ENCODE data around the gene ACR. TPM values are rescaled to one million over a fixed set of nuclear protein-coding genes. Genes with fewer than 3 reads are reported as not detected.
A peak's percentile ranks its signal among the peaks of the same experiment; 100 is the strongest.

The ACR gene
- total and polyA plus RNA-seq, 2 of the 4 experiments (the other 2 are of a cell fraction): not detected

GRCh38 chr22:50723991-50724390, 14.0 kb upstream of the ACR start:
- H4K91ac ChIP-seq (ENCODE audit: insufficient read depth, low read depth, low read length): no peak overlapping the region
- no peak overlapping the region for H3K27ac ChIP-seq (ENCODE audit: insufficient read depth, low read length)
- DNase-seq (peak; percentile 17), ATAC-seq (ENCODE audit: low read depth) (0 out of 2 replicates have a peak, but pooled peaks have one; percentile 18)
- no peaks in the 10 kb centered on the region for H3K4me1 ChIP-seq (ENCODE audit: control insufficient read depth, insufficient read depth, low read length)
- no peak overlapping the region for H4K8ac ChIP-seq (ENCODE audit: low read depth in 2 of 2, low read length in 2 of 2)
- no peak overlapping the region for H2AFZ ChIP-seq (replicated peaks; ENCODE audit: low read length, poor library complexity)
- H3K27me3 ChIP-seq (ENCODE audit: control insufficient read depth, insufficient read depth, low read length): peaks cover 15% of the 10 kb centered on the region; the same call in 1 of the 2 replicates
- no peak overlapping the region for H3K4me2 ChIP-seq (ENCODE audit: low read depth, low read length)
- no peak overlapping the region for H2BK120ac ChIP-seq (ENCODE audit: low read depth, low read length)
- no peaks in the 10 kb centered on the region for H3K79me1 ChIP-seq (ENCODE audit: low read depth in 1 of 2, low read length in 2 of 2)
- H3K56ac ChIP-seq (ENCODE audit: extremely low read depth, insufficient read depth, low read length): no peak overlapping the region
- no peak overlapping the region for H2AK9ac ChIP-seq (replicated peaks; ENCODE audit: low read depth, low read length, poor library complexity)
- H3K4me3 ChIP-seq (ENCODE audit: insufficient read depth, low read depth, low read length): no peak overlapping the region
- no peak overlapping the region for H3K14ac ChIP-seq (replicated peaks; ENCODE audit: low read depth, low read length)
- intact Hi-C loops (cut with micrococcal nuclease): no loop called here
- POLR2A ChIA-PET (ENCODE audit: unreplicated experiment): no interaction called here
- CTCF ChIA-PET: interaction anchor here (0.6 kb wide), 1 partner anchor 51 kb away, joined by 3 read pairs; no protein-coding TSS in a partner anchor
- BruUV-seq (replicated peaks): no TSS peak
- H4K20me1 ChIP-seq (ENCODE audit: insufficient read depth, low read length): no peaks in the 10 kb centered on the region; the same call in none of the 2 replicates
- no peak overlapping the region for H2BK5ac ChIP-seq (ENCODE audit: low read depth, low read length, poor library complexity, severe bottlenecking)
- in situ Hi-C loops (cut with MboI; ENCODE audit: low sequenced_read_pairs): no loop called here
- dilution Hi-C loops (cut with HindIII; ENCODE audit: low sequenced_read_pairs, unreplicated experiment): no loop called here
- no peak overlapping the region for H2BK20ac ChIP-seq (ENCODE audit: low read depth, low read length)
- H2AK5ac ChIP-seq (ENCODE audit: low read depth, low read length): no peak overlapping the region
- TF ChIP-seq ELK1 (IDR thresholded peaks at IDR 0.05; ENCODE audit: borderline replicate concordance, low read depth, low read length) (no peak), MXI1 (IDR thresholded peaks at IDR 0.05; ENCODE audit: borderline replicate concordance, low read depth, low read length) (no peak), FOS (IDR thresholded peaks at IDR 0.05; ENCODE audit: low read depth, low read length) (no peak), SMC3 (IDR thresholded peaks at IDR 0.05; ENCODE audit: low read depth, low read length) (no peak), MAFK (IDR thresholded peaks at IDR 0.05; ENCODE audit: low read depth, low read length) (no peak), CTCF (conservative IDR thresholded peaks at IDR 0.05; ENCODE audit: low read depth, low read length) (no peak), POLR2A (IDR thresholded peaks at IDR 0.05; ENCODE audit: low read depth, low read length) (no peak), BHLHE40 (IDR thresholded peaks at IDR 0.05; ENCODE audit: low read depth, low read length) (no peak), USF2 (IDR thresholded peaks at IDR 0.05; ENCODE audit: low read depth, low read length) (no peak), RCOR1 (IDR thresholded peaks at IDR 0.05; ENCODE audit: insufficient replicate concordance, low read length) (no peak), CHD1 (IDR thresholded peaks at IDR 0.05; ENCODE audit: low read depth, low read length) (no peak), CEBPB (IDR thresholded peaks at IDR 0.05; ENCODE audit: low read depth, low read length) (no peak), MAZ (IDR thresholded peaks at IDR 0.05; ENCODE audit: borderline replicate concordance, low read depth, low read length) (no peak), RFX5 (IDR thresholded peaks at IDR 0.05; ENCODE audit: low read depth, low read length) (no peak), RAD21 (IDR thresholded peaks at IDR 0.05; ENCODE audit: low read length) (no peak), NFE2L2 (IDR thresholded peaks at IDR 0.05; ENCODE audit: low read depth, low read length) (no peak)
- no peak overlapping the region for H2BK15ac ChIP-seq (ENCODE audit: low read depth, low read length)
- H3K9me3 ChIP-seq (ENCODE audit: control insufficient read depth, insufficient read depth, low read length): no peaks in the 10 kb centered on the region
- H4K5ac ChIP-seq (ENCODE audit: low read depth, low read length): no peak overlapping the region
- 75% methylated on average over 4 of the region's 7 CpGs; no CpG with 5 or more reads in 1 of the 2 experiments for WGBS, 2 experiments (ENCODE audit: extremely low coverage in 2 of 2, insufficient read length in 1 of 2)
- no peaks in the 10 kb centered on the region for H3K9me1 ChIP-seq (ENCODE audit: insufficient read depth, low read length)
- peaks cover 17% of the 10 kb centered on the region for H3K36me3 ChIP-seq (ENCODE audit: control insufficient read depth, insufficient read depth, low read length)
- no peak overlapping the region for H3K4ac ChIP-seq (ENCODE audit: low read depth, low read length)
- no peak overlapping the region for H3K9ac ChIP-seq (ENCODE audit: low read depth, low read length)
- no peak overlapping the region for H3K23ac ChIP-seq (ENCODE audit: low read depth, low read length)
- no peak overlapping the region for H3K18ac ChIP-seq (ENCODE audit: low read depth, low read length)

Data from IMR-90 (cell line).